GM23338 (cell line): ENCODE data around the gene HEY2.

Experiments
- CTCF ChIP-seq, 2 experiments: fragments of 200-600 bp in 1 of 2; sonication (generic) in 1 of 2; conservative IDR thresholded peaks; 2 replicates each; pipeline versions ENCODE4 v1.5.1 to v1.6.1; 2016 to 2017; ENCODE audit warnings: antibody characterized with exemption in 2 of 2, low read depth in 2 of 2, mild to moderate bottlenecking in 2 of 2, moderate library complexity in 1 of 2
- ETS1 ChIP-seq: IDR thresholded peaks from 2 replicates; pipeline ENCODE4 v1.6.1; 2016; ENCODE audit warnings: antibody characterized with exemption
- EZH2 ChIP-seq: fragments of 200-600 bp; sonication (generic); IDR thresholded peaks from one replicate; pipeline ENCODE4 v1.8.0; 2017; ENCODE audit warnings: antibody characterized with exemption, mild to moderate bottlenecking, low read depth; ENCODE audit not compliant: unreplicated experiment
- EZH2phosphoT487 ChIP-seq: fragments of 200-600 bp; sonication (generic); IDR thresholded peaks from one replicate; pipeline ENCODE4 v1.8.1; 2018; ENCODE audit warnings: antibody characterized with exemption; ENCODE audit not compliant: unreplicated experiment
- JUNB ChIP-seq: IDR thresholded peaks from one replicate; pipeline ENCODE4 v1.6.1; 2016; ENCODE audit warnings: antibody characterized with exemption; ENCODE audit not compliant: unreplicated experiment
- POLR2AphosphoS5 ChIP-seq: IDR thresholded peaks from 2 replicates; pipeline ENCODE4 v1.6.1; 2016; ENCODE audit warnings: antibody characterized with exemption, low read depth
- REST ChIP-seq: IDR thresholded peaks from one replicate; pipeline ENCODE4 v1.6.1; 2018; ENCODE audit warnings: antibody characterized with exemption; ENCODE audit not compliant: unreplicated experiment
- ZNF331 ChIP-seq: fragments of 250-450 bp; sonication (Bioruptor Pico); IDR thresholded peaks from 2 replicates; pipeline ENCODE4 v1.5.0; 2020; ENCODE audit warnings: low read depth, mild to moderate bottlenecking, moderate library complexity
- ZNF462 ChIP-seq: fragments of 250-450 bp; sonication (Bioruptor Pico); IDR thresholded peaks from 2 replicates; pipeline ENCODE4 v1.5.0; 2020; ENCODE audit warnings: mild to moderate bottlenecking, moderate library complexity

GRCh38 chr6:125802943-125803377, 53.5 kb downstream of the HEY2 start:
- no peak for TF ChIP-seq CTCF (conservative IDR thresholded peaks at IDR 0.05; ENCODE audit: low read depth in 2 of 2)
- no peak for TF ChIP-seq EZH2
- TF ChIP-seq ZNF462 (CRISPR knock-in tag), result no peak
- TF ChIP-seq JUNB, result no peak
- TF ChIP-seq ETS1, result no peak
- TF ChIP-seq REST, result no peak
- no peak for TF ChIP-seq POLR2AphosphoS5
- no peak for TF ChIP-seq ZNF331
- TF ChIP-seq EZH2phosphoT487, result no peak
